Measurements from ENCODE around the gene SLC11A2. TPM values are rescaled to one million over a fixed set of nuclear protein-coding genes. Genes with fewer than 3 reads are reported as not detected.

The SLC11A2 gene
- total RNA-seq, 3 donors from 2014 or later, result 52.2 to 103 (median 91.0) TPM

DNA sequence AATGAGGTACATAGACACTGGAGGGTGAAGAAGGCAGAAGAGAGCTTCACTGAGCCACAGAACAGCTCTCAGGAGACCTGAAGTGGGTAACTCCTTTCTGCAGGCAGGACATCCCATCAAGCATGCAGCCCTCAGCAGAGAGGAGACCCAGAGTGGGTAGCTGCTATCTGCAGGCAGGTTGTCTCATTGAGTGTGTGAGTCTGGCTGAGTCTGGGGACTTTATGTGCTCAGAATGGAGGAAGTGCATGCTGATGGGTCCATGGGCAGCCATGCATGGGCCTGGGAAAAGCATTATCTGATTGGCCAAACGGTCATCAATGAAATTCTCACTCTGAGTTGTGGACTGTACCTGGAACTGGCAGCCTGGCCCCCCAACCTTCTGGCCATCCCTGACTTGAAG is 88.5 kb downstream of the SLC11A2 start:
- H3K36me3 ChIP-seq, result no peaks in the 10 kb centered on the region
- no peak overlapping the region for H3K4me3 ChIP-seq
- H3K9me3 ChIP-seq, result peaks cover 9 to 14% of the 10 kb centered on the region in 2 donors
- TF ChIP-seq, protein P1, sequence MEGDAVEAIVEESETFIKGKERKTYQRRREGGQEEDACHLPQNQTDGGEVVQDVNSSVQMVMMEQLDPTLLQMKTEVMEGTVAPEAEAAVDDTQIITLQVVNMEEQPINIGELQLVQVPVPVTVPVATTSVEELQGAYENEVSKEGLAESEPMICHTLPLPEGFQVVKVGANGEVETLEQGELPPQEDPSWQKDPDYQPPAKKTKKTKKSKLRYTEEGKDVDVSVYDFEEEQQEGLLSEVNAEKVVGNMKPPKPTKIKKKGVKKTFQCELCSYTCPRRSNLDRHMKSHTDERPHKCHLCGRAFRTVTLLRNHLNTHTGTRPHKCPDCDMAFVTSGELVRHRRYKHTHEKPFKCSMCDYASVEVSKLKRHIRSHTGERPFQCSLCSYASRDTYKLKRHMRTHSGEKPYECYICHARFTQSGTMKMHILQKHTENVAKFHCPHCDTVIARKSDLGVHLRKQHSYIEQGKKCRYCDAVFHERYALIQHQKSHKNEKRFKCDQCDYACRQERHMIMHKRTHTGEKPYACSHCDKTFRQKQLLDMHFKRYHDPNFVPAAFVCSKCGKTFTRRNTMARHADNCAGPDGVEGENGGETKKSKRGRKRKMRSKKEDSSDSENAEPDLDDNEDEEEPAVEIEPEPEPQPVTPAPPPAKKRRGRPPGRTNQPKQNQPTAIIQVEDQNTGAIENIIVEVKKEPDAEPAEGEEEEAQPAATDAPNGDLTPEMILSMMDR (IDR thresholded peaks at IDR 0.05), result no peak
- no peak for TF ChIP-seq POLR2AphosphoS5 (IDR thresholded peaks at IDR 0.05)
- TF ChIP-seq POLR2A (IDR thresholded peaks at IDR 0.05), result no peak
- intact Hi-C loops (cut with DNase I; ENCODE audit: low total_unique reads), result no loop called here
- peaks cover 9 to 15% of the 10 kb centered on the region in 2 donors for H3K4me1 ChIP-seq
- H3K27ac ChIP-seq, result no peak overlapping the region
- H3K27me3 ChIP-seq, result no peaks in the 10 kb centered on the region
- DNase-seq (ENCODE audit: low spot score in 2 of 2), result no peak

DNA sequence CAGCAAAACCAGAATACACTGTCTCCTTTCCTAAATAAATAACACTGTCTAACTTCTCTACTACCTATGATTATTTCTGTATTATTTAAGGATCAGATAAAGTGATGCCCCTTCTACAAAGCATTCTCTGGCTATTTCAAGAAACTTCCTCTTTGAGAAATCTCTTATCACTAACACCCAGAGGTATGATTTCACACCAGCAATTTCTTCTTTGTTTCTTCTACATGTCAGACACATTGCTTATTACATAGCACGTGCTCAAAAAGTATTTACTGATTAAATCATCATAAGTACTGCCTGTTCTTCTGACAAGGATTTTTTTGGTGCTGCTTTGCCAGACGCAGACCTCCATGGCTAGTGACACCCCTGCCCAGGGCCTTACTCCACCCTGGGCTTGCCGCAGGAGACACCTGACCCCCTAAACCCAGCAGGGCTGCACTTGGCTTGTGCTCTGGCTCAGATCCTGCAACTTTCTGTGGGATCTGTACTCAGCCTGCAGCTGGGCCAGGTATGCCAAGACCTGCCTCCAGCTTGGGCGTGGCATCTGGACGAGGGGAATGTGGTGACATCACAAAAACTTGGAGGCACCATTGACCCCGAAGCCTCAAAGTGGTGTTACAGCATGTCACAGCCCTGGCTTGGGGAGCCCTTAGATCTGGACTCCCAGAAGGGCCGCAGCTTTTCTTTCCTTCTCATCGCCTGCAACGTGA is 89.2 kb downstream of the SLC11A2 start:
- Histone ChIP-seq H3K9me3 (peaks cover 9 to 14% of the 10 kb centered on the region in 2 donors), H3K4me1 (peaks cover 9 to 15% of the 10 kb centered on the region in 2 donors), H3K4me3 (no peak overlapping the region), H3K27ac (peak overlapping the region in 1 of 2 donors; percentile 11), H3K36me3 (no peaks in the 10 kb centered on the region), H3K27me3 (no peaks in the 10 kb centered on the region)
- no peak for DNase-seq (ENCODE audit: low spot score in 2 of 2)
- TF ChIP-seq, protein P1 (IDR thresholded peaks at IDR 0.05), result no peak
- TF ChIP-seq POLR2A (IDR thresholded peaks at IDR 0.05) (no peak), POLR2AphosphoS5 (IDR thresholded peaks at IDR 0.05) (no peak)
- intact Hi-C loops (cut with DNase I; ENCODE audit: low total_unique reads), result no loop called here

DNA sequence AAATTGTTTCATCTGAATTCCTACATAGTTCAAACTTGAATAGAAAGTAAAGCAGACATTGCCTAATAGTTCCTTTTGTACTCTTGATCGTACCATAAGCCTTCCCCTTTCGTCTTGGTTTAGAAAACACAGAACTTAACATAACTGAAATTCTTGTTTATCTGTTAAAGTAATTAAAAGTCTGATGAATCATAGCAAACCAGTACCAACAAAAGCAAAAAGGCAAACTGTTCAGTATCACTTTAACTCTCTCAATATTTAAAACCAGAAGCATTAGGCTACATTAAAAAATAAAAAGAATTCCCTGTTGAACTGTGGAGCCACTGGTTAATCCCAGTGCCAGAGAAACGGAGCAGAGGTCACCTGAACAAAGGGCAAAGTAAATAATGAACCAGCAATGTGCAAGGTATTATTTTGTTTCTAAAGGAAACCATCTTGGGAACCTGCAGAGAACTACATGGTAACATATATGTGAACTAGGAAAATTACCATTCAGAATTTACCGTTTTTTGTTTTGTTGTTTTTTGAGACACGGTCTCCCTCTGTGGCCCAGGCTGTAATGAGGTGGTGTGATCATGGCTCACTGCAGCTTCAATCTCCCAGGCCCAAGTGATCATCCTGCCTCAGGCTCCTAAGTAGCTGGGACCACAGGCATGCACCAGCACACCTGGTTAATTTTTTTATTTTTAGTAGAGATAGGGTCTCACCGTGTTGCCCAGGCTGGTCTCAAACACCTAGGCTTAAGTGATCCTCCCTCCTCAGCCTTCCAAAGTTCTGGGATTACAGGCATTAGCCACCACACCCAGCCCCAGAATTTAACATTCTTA is 91.0 kb downstream of the SLC11A2 start:
- H3K27me3 ChIP-seq, result no peaks in the 10 kb centered on the region
- no peaks in the 10 kb centered on the region for H3K36me3 ChIP-seq
- TF ChIP-seq, protein P1 (IDR thresholded peaks at IDR 0.05), result no peak
- TF ChIP-seq POLR2A (IDR thresholded peaks at IDR 0.05) (no peak), POLR2AphosphoS5 (IDR thresholded peaks at IDR 0.05) (no peak)
- H3K4me1 ChIP-seq, result peaks cover 9 to 15% of the 10 kb centered on the region in 2 donors
- peak overlapping the region in 1 of 3 donors; percentile 34 for H3K4me3 ChIP-seq
- DNase-seq (ENCODE audit: low spot score in 2 of 2), result no peak
- intact Hi-C loops (cut with DNase I; ENCODE audit: low total_unique reads), result no loop called here
- peak overlapping the region; percentile 74 to 87 for H3K27ac ChIP-seq
- peaks cover 9 to 14% of the 10 kb centered on the region in 2 donors for H3K9me3 ChIP-seq

DNA sequence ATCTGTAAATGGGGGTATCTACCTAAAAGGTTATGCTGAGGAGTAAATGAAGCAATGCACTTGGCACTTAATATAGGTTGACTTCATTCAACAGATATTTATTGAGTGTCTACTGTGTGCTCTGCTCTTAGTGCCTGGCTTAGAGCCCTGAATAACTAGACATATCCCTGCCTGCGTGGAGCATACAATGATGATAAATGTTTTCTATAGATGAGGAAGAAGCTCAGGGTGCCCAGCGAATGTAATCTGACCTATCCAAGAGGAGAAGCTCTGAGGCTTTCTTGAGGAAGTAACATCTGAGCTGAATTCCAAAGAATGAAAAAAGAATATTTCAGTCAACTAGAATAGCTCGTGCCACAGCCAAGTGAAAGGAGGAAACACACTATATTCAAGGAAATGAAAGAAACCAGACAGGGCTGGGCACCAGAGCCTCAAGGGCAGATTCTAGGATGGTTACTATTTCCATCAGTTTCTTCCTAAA is 91.8 kb downstream of the SLC11A2 start:
- Histone ChIP-seq H3K9me3 (peaks cover 9 to 14% of the 10 kb centered on the region in 2 donors), H3K27me3 (no peaks in the 10 kb centered on the region), H3K4me1 (peaks cover 9 to 15% of the 10 kb centered on the region in 2 donors), H3K36me3 (no peaks in the 10 kb centered on the region), H3K4me3 (peak overlapping the region in 1 of 3 donors; percentile 34), H3K27ac (peak overlapping the region; percentile 74 to 87)
- no peak for TF ChIP-seq POLR2AphosphoS5 (IDR thresholded peaks at IDR 0.05)
- TF ChIP-seq, protein P1 (IDR thresholded peaks at IDR 0.05), result no peak
- no peak for TF ChIP-seq POLR2A (IDR thresholded peaks at IDR 0.05)
- DNase-seq (ENCODE audit: low spot score in 2 of 2), result no peak
- intact Hi-C loops (cut with DNase I; ENCODE audit: low total_unique reads), result no loop called here

Measured in breast epithelium (tissue), 4 donors.